ENCODE data around the gene PKP3.

Gene PKP3

GRCh38 chr11:447923-448731 lies 54.1 kb downstream of the PKP3 start:
- peak; percentile 84 for DNase-seq

GRCh38 chr11:449889-450808 lies 56.1 kb downstream of the PKP3 start, which contains the start of gene PTDSS2:
TSS of gene PTDSS2 (plus strand) at chr11:450279. CDS start at chr11:450456, 177 bp downstream.
- DNase-seq = peak; percentile 32

GRCh38 chr11:450809-451451 lies 56.9 kb downstream of the PKP3 start:
- DNase-seq = no peak

- DNase-seq = no peak
Measured at GRCh38 chr11:451738-452137, 57.7 kb downstream of the PKP3 start.

GRCh38 chr11:452203-452744 lies 58.3 kb downstream of the PKP3 start:
- no peak for DNase-seq

- no peak for DNase-seq
Measured at GRCh38 chr11:452916-453527, 59.0 kb downstream of the PKP3 start.

- DNase-seq = no peak
Measured at GRCh38 chr11:453564-453963, 59.6 kb downstream of the PKP3 start.

GRCh38 chr11:454043-454442 lies 60.0 kb downstream of the PKP3 start:
- no peak for DNase-seq

All from SHP77 treated with DMSO at 0.1 percent for 48 hours (cell line).